ENCODE measurements around the gene FGF18.
A peak's percentile ranks its signal among the peaks of the same experiment; 100 is the strongest.

The FGF18 gene

DNA sequence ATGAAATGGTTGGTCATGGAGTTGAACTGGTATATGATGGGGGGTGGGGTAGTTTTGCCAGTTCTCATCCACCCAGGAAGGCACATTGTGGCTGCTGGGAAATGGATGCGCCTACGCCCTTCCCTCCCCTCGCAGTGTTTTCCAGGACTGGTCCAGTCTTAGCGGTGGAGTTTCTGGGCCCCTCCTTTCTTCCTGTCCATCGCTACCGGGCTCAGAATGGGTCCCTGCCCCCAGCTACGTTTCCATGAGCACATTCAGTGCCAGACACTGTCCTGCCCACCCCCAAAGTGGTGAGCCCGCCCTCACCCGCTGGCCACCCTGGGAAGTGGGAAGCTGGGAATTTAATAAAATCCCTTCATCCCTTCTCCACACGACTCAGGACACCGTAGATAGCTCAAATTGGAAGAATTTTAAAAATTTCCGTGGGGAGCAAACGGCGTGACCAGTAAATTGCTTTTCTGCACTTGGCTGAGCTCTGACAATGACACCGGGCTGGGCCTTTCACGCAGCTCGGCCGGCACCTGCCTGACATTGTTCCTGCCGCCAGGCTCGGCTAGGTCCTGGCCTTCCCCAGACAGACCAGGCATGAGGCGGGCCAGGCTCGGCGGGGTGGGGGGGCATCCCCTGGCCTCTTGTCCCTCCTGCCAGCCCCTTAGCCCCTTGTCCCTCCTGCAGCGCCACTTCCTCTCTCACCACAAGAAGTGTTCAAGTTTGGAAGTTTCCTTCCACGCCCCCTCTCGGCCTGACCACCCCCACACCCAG is 3.6 kb downstream of the FGF18 start:
- Histone ChIP-seq H3K27me3 (peaks cover 47% of the 10 kb centered on the region), H3K9ac (no peak overlapping the region), H4K20me1 (peaks cover 55% of the 10 kb centered on the region), H3K9me3 (no peaks in the 10 kb centered on the region), H3K4me2 (peak overlapping the region; percentile 4; the same call in 1 of the 2 replicates), H3K36me3 (no peaks in the 10 kb centered on the region), H3K4me3 (no peak overlapping the region), H3K4me1 (peaks cover 22% of the 10 kb centered on the region), H3K27ac (no peak overlapping the region)
- TF ChIP-seq Cebpa-rat (IDR thresholded peaks at IDR 0.05) = no peak

DNA sequence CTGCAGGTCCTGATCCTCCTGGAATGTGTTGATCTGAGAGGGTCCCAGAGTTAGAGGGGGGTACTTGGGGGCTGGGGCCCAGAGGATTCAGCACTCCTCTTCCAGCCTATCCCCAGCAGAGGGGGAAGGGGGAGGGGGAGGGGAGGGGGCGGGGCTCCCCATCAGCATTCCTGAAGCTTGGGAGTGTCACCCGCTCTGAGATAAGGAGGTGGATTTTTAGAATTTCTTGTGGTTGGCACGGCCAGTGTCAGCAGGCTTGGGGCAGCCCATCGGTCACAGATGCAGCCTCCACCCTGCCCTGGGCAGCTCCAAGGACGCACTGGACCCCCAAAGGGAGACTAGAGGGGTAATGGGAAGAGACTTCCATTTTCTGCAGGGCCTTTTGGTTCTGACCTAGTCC is 5.3 kb downstream of the FGF18 start:
- no peak overlapping the region for H3K4me2 ChIP-seq
- no peaks in the 10 kb centered on the region for H3K36me3 ChIP-seq
- TF ChIP-seq Cebpa-rat (IDR thresholded peaks at IDR 0.05) = no peak
- no peak overlapping the region for H3K9ac ChIP-seq
- no peak overlapping the region for H3K27ac ChIP-seq
- peaks cover 13% of the 10 kb centered on the region for H3K4me1 ChIP-seq
- H3K27me3 ChIP-seq = peaks cover 45% of the 10 kb centered on the region
- H3K4me3 ChIP-seq = no peak overlapping the region
- no peaks in the 10 kb centered on the region for H3K9me3 ChIP-seq
- H4K20me1 ChIP-seq = peaks cover 38% of the 10 kb centered on the region

DNA sequence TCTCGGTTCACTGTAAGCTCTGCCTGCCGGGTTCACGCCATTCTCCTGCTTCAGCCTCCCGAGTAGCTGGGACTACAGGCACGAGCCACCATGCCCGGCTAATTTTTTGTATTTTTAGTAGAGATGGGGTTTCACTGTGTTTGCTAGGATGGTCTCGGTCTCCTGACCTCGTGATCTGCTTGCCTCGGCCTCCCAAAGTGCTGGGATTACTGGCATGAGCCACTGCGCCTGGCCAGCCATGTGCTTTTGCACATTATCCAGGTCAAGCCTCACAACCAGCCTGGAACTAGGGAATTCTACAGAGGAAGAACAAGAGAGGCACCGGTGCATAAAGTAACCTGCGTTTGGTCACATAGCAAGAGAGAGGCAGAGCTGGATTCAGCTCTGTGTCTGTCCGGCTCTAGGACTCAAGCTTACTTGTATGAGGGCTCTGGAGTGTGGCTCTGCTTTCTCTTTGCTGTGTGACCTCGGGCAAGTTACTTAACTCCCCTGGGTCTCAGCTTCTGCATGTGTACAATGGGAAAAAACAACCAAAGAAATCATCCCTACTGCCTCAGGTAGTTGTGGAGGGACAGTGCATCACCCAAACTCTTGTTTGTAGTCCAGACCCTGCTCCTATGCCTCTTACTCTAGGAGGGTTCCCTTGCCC is 6.3 kb downstream of the FGF18 start:
- no peak for TF ChIP-seq Cebpa-rat (IDR thresholded peaks at IDR 0.05)
- H3K9ac ChIP-seq = no peak overlapping the region

DNA sequence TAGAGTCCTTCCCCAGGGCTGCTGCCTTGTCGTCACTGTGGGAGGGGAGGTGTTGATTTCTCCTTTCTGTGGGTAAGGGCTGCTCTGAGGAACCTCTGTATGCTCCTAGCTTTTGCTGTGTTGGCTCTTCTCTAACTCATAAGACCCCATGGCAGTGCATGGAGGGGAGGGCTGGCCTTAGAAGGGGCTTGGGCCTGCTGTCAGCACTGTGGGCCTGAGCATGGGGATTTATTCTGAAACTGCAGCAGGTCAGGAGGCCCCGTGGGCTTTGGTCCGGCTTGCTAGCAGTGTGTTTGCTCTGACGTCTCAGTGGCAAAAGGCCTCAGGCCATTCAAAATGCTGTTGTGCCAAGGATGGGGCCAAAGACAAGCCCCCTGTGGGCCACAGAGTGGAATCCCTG is 6.8 kb downstream of the FGF18 start:
- Histone ChIP-seq H3K27me3 (peaks cover 29% of the 10 kb centered on the region), H3K4me3 (no peak overlapping the region), H4K20me1 (peaks cover 23% of the 10 kb centered on the region), H3K27ac (no peak overlapping the region), H3K36me3 (no peaks in the 10 kb centered on the region), H3K4me2 (no peak overlapping the region), H3K9ac (no peak overlapping the region), H3K9me3 (no peaks in the 10 kb centered on the region), H3K4me1 (no peaks in the 10 kb centered on the region)
- TF ChIP-seq Cebpa-rat (IDR thresholded peaks at IDR 0.05) = no peak

More for the DNA sequence above, 6.3 kb downstream of the FGF18 start:
- no peaks in the 10 kb centered on the region for H3K36me3 ChIP-seq
- peaks cover 28% of the 10 kb centered on the region for H4K20me1 ChIP-seq
- H3K4me3 ChIP-seq = no peak overlapping the region
- no peaks in the 10 kb centered on the region for H3K9me3 ChIP-seq
- no peak overlapping the region for H3K27ac ChIP-seq
- H3K27me3 ChIP-seq = peaks cover 35% of the 10 kb centered on the region
- H3K4me2 ChIP-seq = no peak overlapping the region
- H3K4me1 ChIP-seq = peaks cover 4% of the 10 kb centered on the region

DNA sequence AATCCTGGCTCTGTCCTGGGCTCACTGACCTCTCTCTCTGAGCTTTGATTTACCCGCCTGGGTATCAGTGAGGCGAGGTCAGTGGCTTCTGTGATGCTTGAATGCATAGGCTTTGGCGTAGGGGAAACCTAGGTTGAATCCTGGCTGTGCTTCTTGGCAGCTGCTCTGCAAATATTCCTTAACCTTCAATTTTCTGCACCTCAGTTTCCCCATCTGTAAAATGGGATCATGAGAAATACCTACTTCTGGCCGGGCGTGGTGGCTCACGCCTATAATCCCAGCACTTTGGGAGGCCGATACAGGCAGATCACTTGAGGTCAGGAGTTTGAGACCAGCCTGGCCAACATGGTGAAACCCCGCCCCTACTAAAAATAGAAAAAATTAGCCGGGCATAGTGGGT is 7.2 kb downstream of the FGF18 start:
- Histone ChIP-seq H3K4me3 (no peak overlapping the region), H3K27me3 (peaks cover 25% of the 10 kb centered on the region), H3K4me2 (no peak overlapping the region), H4K20me1 (peaks cover 19% of the 10 kb centered on the region), H3K9me3 (no peaks in the 10 kb centered on the region), H3K4me1 (no peaks in the 10 kb centered on the region), H3K9ac (no peak overlapping the region), H3K36me3 (no peaks in the 10 kb centered on the region), H3K27ac (no peak overlapping the region)
- no peak for TF ChIP-seq Cebpa-rat (IDR thresholded peaks at IDR 0.05)

DNA sequence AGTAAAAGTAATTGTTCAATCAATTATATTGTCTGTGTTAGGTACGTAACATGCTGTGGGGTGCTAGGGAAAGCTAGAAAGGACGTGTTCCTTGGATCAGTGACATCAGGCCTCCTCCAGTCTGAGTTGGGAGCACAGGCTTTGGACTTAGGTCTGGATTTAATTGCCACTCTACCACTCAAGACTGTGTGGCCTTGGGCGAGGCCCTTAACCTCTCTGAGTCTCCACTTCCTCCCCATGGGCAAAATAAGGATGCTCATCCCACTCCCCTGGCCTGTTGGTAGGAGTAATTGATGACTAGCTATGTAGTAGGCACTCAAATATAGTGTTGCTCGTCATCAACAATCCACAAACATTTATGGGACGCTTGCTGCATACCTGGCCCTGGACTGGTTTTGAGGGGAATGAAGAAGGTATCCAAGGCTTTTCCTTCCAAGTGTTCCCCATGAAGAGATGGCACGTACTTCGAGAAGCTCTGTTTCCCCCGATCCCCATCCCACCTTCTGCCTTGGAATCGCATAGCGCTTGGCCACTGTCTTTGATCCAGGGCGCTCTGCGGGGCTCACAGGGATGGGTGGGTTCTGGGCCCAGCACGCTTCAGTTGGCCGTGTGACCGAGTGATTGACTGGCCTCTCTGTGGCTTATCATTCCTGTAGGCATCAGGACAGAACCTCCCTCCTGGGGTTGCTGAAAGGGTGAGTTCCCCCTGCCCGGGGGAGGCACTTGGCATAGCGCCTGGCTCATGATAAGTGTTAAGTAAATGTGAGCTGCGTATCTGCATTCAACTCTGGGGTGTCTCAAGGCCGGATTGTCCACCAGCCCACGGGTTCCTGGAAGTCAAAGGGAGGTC is 8.1 kb downstream of the FGF18 start:
- H3K4me2 ChIP-seq = no peak overlapping the region
- no peak for TF ChIP-seq Cebpa-rat (IDR thresholded peaks at IDR 0.05)

DNA sequence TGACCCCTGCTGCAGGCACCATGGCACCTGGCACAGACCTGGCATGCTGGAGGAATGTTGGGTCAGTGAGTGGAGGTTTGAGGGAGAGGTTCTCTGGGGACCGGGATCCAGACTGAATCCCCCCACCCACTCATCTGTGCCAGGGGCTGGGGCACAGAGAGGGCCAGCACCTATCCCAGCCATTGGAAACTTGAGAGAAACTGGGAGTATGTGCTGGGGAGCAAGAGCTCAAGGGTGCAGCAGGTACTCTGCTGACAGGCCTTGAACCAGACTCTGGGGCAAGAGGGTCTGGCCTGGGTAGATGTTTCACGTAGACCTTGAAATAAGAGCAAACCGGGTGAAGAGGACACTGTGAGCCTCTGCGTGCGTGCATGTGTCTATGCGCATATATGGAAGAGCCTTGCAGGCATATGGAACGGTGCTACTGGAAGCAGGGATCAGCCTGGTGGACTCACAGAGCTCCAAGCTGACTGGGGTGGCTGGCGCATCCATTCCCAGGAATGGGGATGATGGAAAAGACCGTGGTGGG is 8.8 kb downstream of the FGF18 start:
- Histone ChIP-seq H3K27me3 (peaks cover 10% of the 10 kb centered on the region; the same call in 1 of the 2 replicates), H3K36me3 (no peaks in the 10 kb centered on the region), H3K4me1 (no peaks in the 10 kb centered on the region), H3K4me2 (no peak overlapping the region), H4K20me1 (peaks cover 3% of the 10 kb centered on the region; the same call in 1 of the 2 replicates), H3K27ac (no peak overlapping the region), H3K9me3 (no peaks in the 10 kb centered on the region), H3K4me3 (no peak overlapping the region), H3K9ac (no peak overlapping the region)
- no peak for TF ChIP-seq Cebpa-rat (IDR thresholded peaks at IDR 0.05)

More for the DNA sequence above, 8.1 kb downstream of the FGF18 start:
- Histone ChIP-seq H3K9ac (no peak overlapping the region), H3K36me3 (no peaks in the 10 kb centered on the region), H3K4me1 (no peaks in the 10 kb centered on the region), H4K20me1 (peaks cover 10% of the 10 kb centered on the region), H3K9me3 (no peaks in the 10 kb centered on the region), H3K27me3 (peaks cover 16% of the 10 kb centered on the region), H3K27ac (no peak overlapping the region), H3K4me3 (no peak overlapping the region)

DNA sequence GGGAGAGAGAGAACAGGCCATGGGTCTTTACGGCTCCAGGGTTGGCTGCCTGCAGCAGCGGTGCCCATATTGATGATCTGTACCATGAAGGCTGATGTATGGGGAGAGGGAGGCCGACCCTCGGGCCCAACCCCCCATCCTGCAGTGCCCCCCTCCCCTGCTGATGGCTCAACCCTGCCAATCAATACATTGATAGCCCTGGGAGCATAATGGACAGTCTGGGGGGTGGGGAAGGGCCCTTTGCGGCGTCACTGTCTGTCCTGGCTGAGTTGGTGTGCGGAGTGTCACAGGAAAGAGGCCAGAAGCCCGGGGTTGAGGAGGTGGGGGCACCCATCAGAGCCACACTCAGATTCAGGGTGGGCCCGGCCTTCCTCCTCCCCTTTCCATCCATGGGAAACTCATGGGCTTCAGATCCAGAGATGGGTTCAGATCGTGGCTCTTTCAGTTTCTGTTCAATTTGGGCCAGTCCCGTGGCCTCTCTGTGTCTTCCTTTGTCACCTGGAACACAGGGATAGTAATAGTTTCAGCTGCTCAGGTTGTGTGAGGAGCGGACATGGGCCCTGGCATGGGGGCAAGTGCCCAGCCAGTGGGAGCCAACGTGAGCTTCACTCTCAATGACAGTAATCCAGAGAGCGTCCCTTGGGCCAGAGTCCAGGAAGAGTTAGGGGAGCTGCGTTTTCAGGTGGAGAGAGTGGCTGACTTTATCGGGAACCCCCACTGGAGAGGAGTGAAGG is 9.5 kb downstream of the FGF18 start:
- Histone ChIP-seq H4K20me1 (no peaks in the 10 kb centered on the region), H3K4me3 (no peak overlapping the region), H3K4me1 (no peaks in the 10 kb centered on the region), H3K27ac (no peak overlapping the region), H3K4me2 (no peak overlapping the region), H3K9me3 (no peaks in the 10 kb centered on the region), H3K27me3 (peaks cover 4% of the 10 kb centered on the region; the same call in 1 of the 2 replicates), H3K36me3 (no peaks in the 10 kb centered on the region), H3K9ac (no peak overlapping the region)
- TF ChIP-seq Cebpa-rat (IDR thresholded peaks at IDR 0.05) = no peak

DNA sequence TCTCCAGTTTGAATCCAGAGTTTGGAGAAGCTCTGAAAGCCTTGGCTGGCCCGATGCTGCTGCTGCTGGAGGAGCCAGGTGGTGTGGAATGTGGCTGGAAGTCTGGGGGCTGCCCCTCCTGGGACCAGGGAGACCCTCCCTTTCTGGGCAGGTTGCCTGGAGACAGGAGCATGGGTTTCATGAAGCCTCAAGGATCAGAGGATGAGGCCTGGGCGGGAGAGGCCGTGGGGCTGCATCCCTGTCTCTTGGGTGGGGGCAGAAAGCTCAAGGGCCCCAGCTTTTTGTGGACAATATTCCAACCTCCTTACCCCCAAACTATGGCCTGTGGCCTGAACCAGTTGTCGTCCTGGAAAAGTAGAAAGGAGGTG is 10.1 kb downstream of the FGF18 start:
- TF ChIP-seq Cebpa-rat (IDR thresholded peaks at IDR 0.05) = no peak
- no peak overlapping the region for H3K27ac ChIP-seq
- H3K4me3 ChIP-seq = no peak overlapping the region
- H3K9me3 ChIP-seq = no peaks in the 10 kb centered on the region
- no peak overlapping the region for H3K9ac ChIP-seq
- H3K27me3 ChIP-seq = no peaks in the 10 kb centered on the region
- H3K4me2 ChIP-seq = no peak overlapping the region
- no peaks in the 10 kb centered on the region for H3K4me1 ChIP-seq
- H4K20me1 ChIP-seq = no peaks in the 10 kb centered on the region
- H3K36me3 ChIP-seq = no peaks in the 10 kb centered on the region
